Keratinocyte (primary cell): ENCODE data around the gene CCR9. TPM values are rescaled to one million over a fixed set of nuclear protein-coding genes. Genes with fewer than 3 reads are reported as not detected.

Source experiments
- DNase-seq: peaks from one replicate; pipeline ENCODE4 v3.0.0-alpha.2; 2011; ENCODE audit warnings: low read depth, missing footprints, low spot score
- FAIRE-seq: peaks from 2 replicates; lab custom pipeline; 2011; peaks lifted over from hg19 to GRCh38; lab: Jason Lieb, UNC
- H2AFZ ChIP-seq: 2 replicates; pipeline ENCODE4 v1.6.0; 2012; ENCODE audit warnings: low read length, control low read depth, inconsistent platforms; ENCODE audit not compliant: control insufficient read depth
- H3K27ac ChIP-seq: 2 replicates; pipeline ENCODE4 v1.5.1; 2011; ENCODE audit warnings: low read length; ENCODE audit not compliant: control insufficient read depth, insufficient read depth
- H3K27me3 ChIP-seq: 3 replicates; pipeline ENCODE4 v1.6.0; 2011; ENCODE audit warnings: low read length; ENCODE audit not compliant: control insufficient read depth, insufficient read depth; ENCODE audit errors: extremely low read depth
- H3K36me3 ChIP-seq, 2 experiments: 2 replicates in 1 of 2; 3 replicates in 1 of 2; pipeline ENCODE4 v1.5.1; 2011; ENCODE audit warnings: low read length in 2 of 2, mild to moderate bottlenecking in 1 of 2; ENCODE audit not compliant: control insufficient read depth in 2 of 2, insufficient read depth in 2 of 2; ENCODE audit errors: extremely low read depth in 1 of 2
- H3K4me1 ChIP-seq: 3 replicates; pipeline ENCODE4 v1.5.1; 2011; ENCODE audit warnings: low read length; ENCODE audit not compliant: control insufficient read depth, insufficient read depth; ENCODE audit errors: extremely low read depth
- H3K4me2 ChIP-seq: 3 replicates; pipeline ENCODE4 v1.6.0; 2011; ENCODE audit warnings: low read depth, low read length; ENCODE audit not compliant: control insufficient read depth, insufficient read depth; ENCODE audit errors: extremely low read depth
- H3K4me3 ChIP-seq, 3 experiments: fragments of 200-600 bp in 1 of 3; sonication (generic) in 1 of 3; 2 replicates in 2 of 3; 3 replicates in 1 of 3; pipeline ENCODE4 v1.5.1; 2011 to 2016; ENCODE audit warnings: low read length in 3 of 3, mild to moderate bottlenecking in 3 of 3, control low read depth in 2 of 3, inconsistent platforms in 1 of 3, low read depth in 1 of 3, mixed read lengths in 1 of 3, mixed run types in 1 of 3, moderate library complexity in 1 of 3; ENCODE audit not compliant: control insufficient read depth in 2 of 3, insufficient read depth in 2 of 3; ENCODE audit errors: extremely low read depth in 1 of 3
- H3K79me2 ChIP-seq: 2 replicates; pipeline ENCODE4 v1.6.0; 2012; ENCODE audit warnings: low read length; ENCODE audit not compliant: control insufficient read depth, insufficient read depth
- H3K9ac ChIP-seq: 3 replicates; pipeline ENCODE4 v1.6.0; 2011; ENCODE audit warnings: low read length; ENCODE audit not compliant: control insufficient read depth, insufficient read depth; ENCODE audit errors: extremely low read depth
- H3K9me1 ChIP-seq: 3 replicates; pipeline ENCODE4 v1.6.0; 2011; ENCODE audit warnings: low read length; ENCODE audit not compliant: control insufficient read depth, insufficient read depth; ENCODE audit errors: extremely low read depth
- H3K9me3 ChIP-seq: 2 replicates; pipeline ENCODE4 v1.5.1; 2012; ENCODE audit warnings: low read depth, low read length; ENCODE audit not compliant: control insufficient read depth
- H4K20me1 ChIP-seq: 3 replicates; pipeline ENCODE4 v1.6.0; 2011; ENCODE audit warnings: low read length; ENCODE audit not compliant: control insufficient read depth, insufficient read depth; ENCODE audit errors: extremely low read depth
- EZH2 ChIP-seq: IDR thresholded peaks from one replicate; pipeline ENCODE4 v1.6.1; 2012; ENCODE audit warnings: inconsistent platforms, mild to moderate bottlenecking, low read length, moderate library complexity
- dilution Hi-C: fragments of 300-500 bp; cut with MboI; formaldehyde crosslinking; loops from one replicate; pipeline ENCODE4 v1.7.0; 2020; ENCODE audit warnings: low sequenced_read_pairs; ENCODE audit not compliant: extremely low pct_ligation_motif_present
- polyA plus RNA-seq, 5 experiments: library from polyadenylated mRNA; depleted of rRNA in 3 of 5; stranded (reverse) in 3 of 5; stranded (forward) in 1 of 5; unstranded in 1 of 5; fragments of >200 nt; gene quantifications; 1 replicate in 1 of 5; 2 replicates in 3 of 5; 3 replicates in 1 of 5; pipeline versions ENCODE4 v1.2.1 to v1.2.3, GENCODE V29; 2011 to 2012; ENCODE audit warnings: missing spikeins in 2 of 5, low read depth in 1 of 5, low replicate concordance in 1 of 5
- TF ChIP-seq, protein P1 (sequence below), 3 experiments: IDR thresholded peaks in 1 of 3; conservative IDR thresholded peaks in 1 of 3; optimal IDR thresholded peaks in 1 of 3; 2 replicates in 2 of 3; 3 replicates in 1 of 3; pipeline versions ENCODE3 to v1.5.1; 2011; ENCODE audit warnings: low read length in 3 of 3, mild to moderate bottlenecking in 3 of 3, moderate library complexity in 2 of 3, control low read depth in 1 of 3, inconsistent platforms in 1 of 3; ENCODE audit not compliant: insufficient read depth in 2 of 3; ENCODE audit errors: extremely low read depth in 1 of 3

CCR9 gene
- polyA plus RNA-seq, 1 donor (not counting 4 experiments of a cell fraction or from before 2014, with no cell fraction given), result not detected

DNA sequence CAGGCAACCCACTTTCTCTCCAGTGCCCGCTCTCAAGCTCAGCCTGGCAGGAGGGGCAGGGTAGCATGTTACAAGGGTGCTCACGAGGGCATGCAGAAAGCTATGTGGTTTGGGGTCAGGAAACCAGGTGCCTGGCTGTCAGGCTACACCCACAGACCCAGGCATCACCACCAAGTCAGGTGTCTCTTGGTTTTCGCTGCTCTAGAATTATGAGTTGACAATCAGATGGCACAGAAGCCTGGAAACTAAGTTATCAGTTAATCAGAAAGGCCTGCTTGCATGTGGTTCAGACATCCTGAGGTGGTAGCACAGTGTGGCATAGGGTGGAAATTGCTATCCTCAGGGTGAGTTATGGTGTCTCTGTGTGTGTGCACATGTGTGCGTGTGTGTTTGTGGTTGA, 16.2 kb upstream of the CCR9 start:
- H3K27me3 ChIP-seq, result peaks cover 8% of the 10 kb centered on the region
- no peak overlapping the region for H2AFZ ChIP-seq
- H4K20me1 ChIP-seq, result no peaks in the 10 kb centered on the region
- no peaks in the 10 kb centered on the region for H3K9me3 ChIP-seq
- dilution Hi-C loops, result no loop called here
- FAIRE-seq (no peak), DNase-seq (no peak)
- no peak overlapping the region for H3K4me2 ChIP-seq
- H3K4me3 ChIP-seq, result no peak overlapping the region
- TF ChIP-seq, protein P1, sequence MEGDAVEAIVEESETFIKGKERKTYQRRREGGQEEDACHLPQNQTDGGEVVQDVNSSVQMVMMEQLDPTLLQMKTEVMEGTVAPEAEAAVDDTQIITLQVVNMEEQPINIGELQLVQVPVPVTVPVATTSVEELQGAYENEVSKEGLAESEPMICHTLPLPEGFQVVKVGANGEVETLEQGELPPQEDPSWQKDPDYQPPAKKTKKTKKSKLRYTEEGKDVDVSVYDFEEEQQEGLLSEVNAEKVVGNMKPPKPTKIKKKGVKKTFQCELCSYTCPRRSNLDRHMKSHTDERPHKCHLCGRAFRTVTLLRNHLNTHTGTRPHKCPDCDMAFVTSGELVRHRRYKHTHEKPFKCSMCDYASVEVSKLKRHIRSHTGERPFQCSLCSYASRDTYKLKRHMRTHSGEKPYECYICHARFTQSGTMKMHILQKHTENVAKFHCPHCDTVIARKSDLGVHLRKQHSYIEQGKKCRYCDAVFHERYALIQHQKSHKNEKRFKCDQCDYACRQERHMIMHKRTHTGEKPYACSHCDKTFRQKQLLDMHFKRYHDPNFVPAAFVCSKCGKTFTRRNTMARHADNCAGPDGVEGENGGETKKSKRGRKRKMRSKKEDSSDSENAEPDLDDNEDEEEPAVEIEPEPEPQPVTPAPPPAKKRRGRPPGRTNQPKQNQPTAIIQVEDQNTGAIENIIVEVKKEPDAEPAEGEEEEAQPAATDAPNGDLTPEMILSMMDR (optimal IDR thresholded peaks at IDR 0.05 in 1 of 3, IDR thresholded peaks at IDR 0.05 in 1 of 3, conservative IDR thresholded peaks at IDR 0.05 in 1 of 3; ENCODE audit: extremely low read depth in 1 of 3, insufficient read depth in 2 of 3, low read length in 3 of 3), result no peak
- no peak for TF ChIP-seq EZH2
- H3K9ac ChIP-seq, result no peak overlapping the region
- H3K27ac ChIP-seq, result no peak overlapping the region
- H3K9me1 ChIP-seq, result no peaks in the 10 kb centered on the region
- H3K79me2 ChIP-seq, result no peaks in the 10 kb centered on the region
- H3K4me1 ChIP-seq, result no peaks in the 10 kb centered on the region
- H3K36me3 ChIP-seq, result no peaks in the 10 kb centered on the region

DNA sequence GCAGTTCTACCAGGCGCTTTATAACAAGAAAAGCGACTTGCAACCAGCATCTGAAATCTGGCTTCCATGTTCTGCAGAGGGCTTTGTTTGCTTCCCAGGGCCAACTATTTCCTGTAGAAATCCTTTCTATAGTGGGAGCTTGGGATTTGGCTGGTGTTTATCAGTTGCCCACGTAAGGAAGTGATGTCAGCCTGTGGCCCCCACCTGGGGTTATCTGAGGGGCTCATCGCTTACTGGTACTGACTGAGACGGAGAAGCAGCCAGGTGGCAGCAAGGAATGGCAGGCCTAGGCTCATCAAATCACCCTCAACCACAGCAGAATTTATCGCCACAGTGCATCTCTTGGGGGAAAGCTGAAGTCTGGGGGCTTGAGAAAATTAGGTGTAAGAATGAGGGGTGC, 14.6 kb upstream of the CCR9 start:
- H3K4me1 ChIP-seq, result no peaks in the 10 kb centered on the region
- DNase-seq (no peak), FAIRE-seq (no peak)
- TF ChIP-seq, protein P1 (optimal IDR thresholded peaks at IDR 0.05 in 1 of 3, IDR thresholded peaks at IDR 0.05 in 1 of 3, conservative IDR thresholded peaks at IDR 0.05 in 1 of 3; ENCODE audit: extremely low read depth in 1 of 3, insufficient read depth in 2 of 3, low read length in 3 of 3), result no peak
- no peaks in the 10 kb centered on the region for H4K20me1 ChIP-seq
- peaks cover 13% of the 10 kb centered on the region for H3K27me3 ChIP-seq
- no peaks in the 10 kb centered on the region for H3K9me1 ChIP-seq
- dilution Hi-C loops, result no loop called here
- H3K27ac ChIP-seq, result no peak overlapping the region
- H3K9me3 ChIP-seq, result no peaks in the 10 kb centered on the region
- H3K4me3 ChIP-seq, result no peak overlapping the region
- no peak overlapping the region for H2AFZ ChIP-seq
- no peak overlapping the region for H3K9ac ChIP-seq
- no peak overlapping the region for H3K4me2 ChIP-seq
- H3K79me2 ChIP-seq, result no peaks in the 10 kb centered on the region
- no peaks in the 10 kb centered on the region for H3K36me3 ChIP-seq
